Endothelial cell of umbilical vein (primary cell): ENCODE measurements around the gene PGD.
"Not testable (repeated sequence)": the region's sequence is repeated elsewhere in the genome, so short reads cannot be mapped to it uniquely, and the experiment has no call there.

Experiments
- CTCF ChIP-seq, 2 donors: IDR thresholded peaks; 1 replicate in 1 of 2; 2 replicates in 1 of 2; pipeline ENCODE4 v1.5.1; 2011; ENCODE audit warnings: low read length in 2 of 2, mild to moderate bottlenecking in 2 of 2, moderate library complexity in 2 of 2, control low read depth in 1 of 2, inconsistent platforms in 1 of 2, low read depth in 1 of 2; ENCODE audit not compliant: insufficient read depth in 1 of 2; ENCODE audit errors: extremely low read depth in 1 of 2
- EZH2 ChIP-seq: IDR thresholded peaks from 2 replicates; pipeline ENCODE4 v1.6.1; 2012; ENCODE audit warnings: borderline replicate concordance, low read depth, mild to moderate bottlenecking, moderate library complexity, low read length, inconsistent platforms; ENCODE audit not compliant: severe bottlenecking
- FOS ChIP-seq: IDR thresholded peaks from 2 replicates; pipeline ENCODE4 v1.6.1; 2011; ENCODE audit warnings: mild to moderate bottlenecking, low read length, moderate library complexity, borderline replicate concordance; ENCODE audit not compliant: insufficient read depth
- GATA2 ChIP-seq: IDR thresholded peaks from 2 replicates; pipeline ENCODE4 v1.7.0; 2011; ENCODE audit warnings: low read depth, mild to moderate bottlenecking, moderate library complexity, mixed read lengths, low read length; ENCODE audit not compliant: insufficient read length, insufficient read depth
- JUN ChIP-seq: IDR thresholded peaks from 2 replicates; pipeline ENCODE4 v1.6.1; 2011; ENCODE audit warnings: borderline replicate concordance, low read depth; ENCODE audit not compliant: insufficient read length, insufficient read depth
- MAX ChIP-seq: IDR thresholded peaks from 2 replicates; pipeline ENCODE4 v1.6.1; 2011; ENCODE audit not compliant: insufficient read depth, insufficient read length
- MYC ChIP-seq: IDR thresholded peaks from one replicate; pipeline ENCODE4 v1.6.1; 2011; ENCODE audit warnings: mild to moderate bottlenecking, low read depth, low read length
- POLR2A ChIP-seq: IDR thresholded peaks from 2 replicates; pipeline ENCODE4 v1.6.1; 2012; ENCODE audit warnings: low read depth, mild to moderate bottlenecking, control low read depth, low read length
- POLR2AphosphoS5 ChIP-seq: IDR thresholded peaks from 2 replicates; pipeline ENCODE4 v1.6.1; 2012; ENCODE audit warnings: low read depth, mild to moderate bottlenecking, control low read depth, low read length, moderate library complexity; ENCODE audit not compliant: insufficient read depth

GRCh38 chr1:10418741-10419140 is 19.9 kb downstream of the PGD start:
- TF ChIP-seq POLR2A; CTCF (IDR thresholded peaks at IDR 0.05; ENCODE audit: extremely low read depth in 1 of 2, insufficient read depth in 1 of 2, low read depth in 1 of 2, low read length in 2 of 2); MYC; POLR2AphosphoS5; EZH2; MAX; GATA2; FOS; JUN: not testable (repeated sequence)
